Mammary epithelial cell (primary cell): Measurements from ENCODE around the gene FER.

Experiments used
- EZH2 ChIP-seq: IDR thresholded peaks from 2 replicates; pipeline ENCODE4 v1.6.1; 2012; ENCODE audit warnings: low read length, inconsistent platforms, borderline replicate concordance
- TF ChIP-seq, protein P1 (sequence below), 2 donors: IDR thresholded peaks in 1 of 2; conservative IDR thresholded peaks in 1 of 2; 2 replicates each; pipeline ENCODE4 v1.5.1; 2011 to 2012; ENCODE audit warnings: inconsistent platforms in 2 of 2, low read length in 2 of 2, mild to moderate bottlenecking in 2 of 2, control low read depth in 1 of 2, low read depth in 1 of 2; ENCODE audit not compliant: insufficient read depth in 1 of 2; ENCODE audit errors: extremely low read depth in 1 of 2

DNA sequence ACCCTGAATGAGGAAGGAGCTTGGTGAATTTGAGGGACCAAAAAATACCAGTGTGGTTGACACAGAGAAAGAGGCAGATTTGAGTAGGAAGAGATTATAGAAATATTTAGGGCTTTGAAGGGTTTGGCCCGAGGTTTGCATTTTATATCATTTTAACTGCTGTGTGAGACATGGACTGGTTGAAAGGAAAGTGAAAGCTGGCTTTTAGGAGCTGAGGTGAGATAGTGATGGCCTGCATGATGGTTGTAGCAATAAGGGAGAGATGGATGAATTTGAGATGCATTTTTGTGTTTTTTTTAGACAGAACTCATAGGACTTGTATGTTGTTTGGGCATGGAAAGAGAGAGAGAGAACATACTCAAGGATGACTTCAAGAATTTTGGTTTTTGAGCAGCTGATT is 21.7 kb downstream of the FER start:
- TF ChIP-seq, protein P1, sequence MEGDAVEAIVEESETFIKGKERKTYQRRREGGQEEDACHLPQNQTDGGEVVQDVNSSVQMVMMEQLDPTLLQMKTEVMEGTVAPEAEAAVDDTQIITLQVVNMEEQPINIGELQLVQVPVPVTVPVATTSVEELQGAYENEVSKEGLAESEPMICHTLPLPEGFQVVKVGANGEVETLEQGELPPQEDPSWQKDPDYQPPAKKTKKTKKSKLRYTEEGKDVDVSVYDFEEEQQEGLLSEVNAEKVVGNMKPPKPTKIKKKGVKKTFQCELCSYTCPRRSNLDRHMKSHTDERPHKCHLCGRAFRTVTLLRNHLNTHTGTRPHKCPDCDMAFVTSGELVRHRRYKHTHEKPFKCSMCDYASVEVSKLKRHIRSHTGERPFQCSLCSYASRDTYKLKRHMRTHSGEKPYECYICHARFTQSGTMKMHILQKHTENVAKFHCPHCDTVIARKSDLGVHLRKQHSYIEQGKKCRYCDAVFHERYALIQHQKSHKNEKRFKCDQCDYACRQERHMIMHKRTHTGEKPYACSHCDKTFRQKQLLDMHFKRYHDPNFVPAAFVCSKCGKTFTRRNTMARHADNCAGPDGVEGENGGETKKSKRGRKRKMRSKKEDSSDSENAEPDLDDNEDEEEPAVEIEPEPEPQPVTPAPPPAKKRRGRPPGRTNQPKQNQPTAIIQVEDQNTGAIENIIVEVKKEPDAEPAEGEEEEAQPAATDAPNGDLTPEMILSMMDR (conservative IDR thresholded peaks at IDR 0.05 in 1 of 2, IDR thresholded peaks at IDR 0.05 in 1 of 2; ENCODE audit: extremely low read depth in 1 of 2, insufficient read depth in 1 of 2, low read depth in 1 of 2, low read length in 2 of 2), result no peak
- no peak for TF ChIP-seq EZH2
